Measurements from ENCODE around the gene B2M.
"Not testable (repeated sequence)": the region's sequence is repeated elsewhere in the genome, so short reads cannot be mapped to it uniquely, and the experiment has no call there.

The B2M gene

GRCh38 chr15:44726568-44727484 lies 15.5 kb downstream of the B2M start:
- DNase-seq = peak; percentile 93

- peak; percentile 73 for DNase-seq
Measured at GRCh38 chr15:44727485-44728231, 16.3 kb downstream of the B2M start.

- DNase-seq = not testable (repeated sequence)
Measured at GRCh38 chr15:44728232-44728575, 16.9 kb downstream of the B2M start.

DNA sequence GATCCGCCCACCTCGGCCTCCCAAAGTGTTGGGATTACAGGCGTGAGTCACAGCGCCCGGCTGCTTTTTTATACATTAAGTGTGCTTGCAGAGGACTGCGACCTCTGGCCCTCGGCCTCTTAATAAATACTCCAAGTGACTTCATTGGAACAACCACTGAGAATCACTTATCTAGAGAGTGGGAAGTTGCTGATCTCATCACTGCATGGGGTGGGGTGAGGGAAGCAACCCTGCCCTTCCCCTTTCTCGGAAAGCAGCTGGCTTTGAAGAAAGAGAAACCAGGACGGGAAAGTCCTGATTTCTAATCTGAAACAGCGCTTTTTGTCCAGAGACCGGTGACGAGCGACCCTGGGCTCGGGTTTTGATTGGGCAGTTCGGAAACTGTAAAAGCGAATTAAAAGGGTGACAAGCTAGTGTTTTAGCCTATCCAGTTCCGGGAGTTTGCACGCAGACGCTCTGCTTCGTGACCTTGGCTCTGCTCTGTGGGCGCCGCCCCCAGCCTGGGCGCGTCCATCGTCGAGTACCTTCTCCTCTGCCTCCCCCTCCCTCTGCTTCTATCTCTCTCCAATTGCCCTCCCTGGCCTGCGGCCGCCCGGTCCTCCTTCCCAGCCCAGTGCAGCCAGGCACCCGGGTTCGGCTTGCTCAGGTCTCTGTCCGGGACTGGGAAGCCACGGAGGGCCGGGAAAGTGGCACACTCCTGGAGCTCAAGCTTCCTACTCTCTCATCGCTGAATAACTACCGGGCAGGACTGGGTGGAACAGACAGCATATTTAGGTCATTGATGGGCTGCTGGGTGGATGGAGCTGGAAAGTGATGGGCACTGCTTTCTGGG lies 17.5 kb downstream of the B2M start:
- peak; percentile 99 for DNase-seq

DNA sequence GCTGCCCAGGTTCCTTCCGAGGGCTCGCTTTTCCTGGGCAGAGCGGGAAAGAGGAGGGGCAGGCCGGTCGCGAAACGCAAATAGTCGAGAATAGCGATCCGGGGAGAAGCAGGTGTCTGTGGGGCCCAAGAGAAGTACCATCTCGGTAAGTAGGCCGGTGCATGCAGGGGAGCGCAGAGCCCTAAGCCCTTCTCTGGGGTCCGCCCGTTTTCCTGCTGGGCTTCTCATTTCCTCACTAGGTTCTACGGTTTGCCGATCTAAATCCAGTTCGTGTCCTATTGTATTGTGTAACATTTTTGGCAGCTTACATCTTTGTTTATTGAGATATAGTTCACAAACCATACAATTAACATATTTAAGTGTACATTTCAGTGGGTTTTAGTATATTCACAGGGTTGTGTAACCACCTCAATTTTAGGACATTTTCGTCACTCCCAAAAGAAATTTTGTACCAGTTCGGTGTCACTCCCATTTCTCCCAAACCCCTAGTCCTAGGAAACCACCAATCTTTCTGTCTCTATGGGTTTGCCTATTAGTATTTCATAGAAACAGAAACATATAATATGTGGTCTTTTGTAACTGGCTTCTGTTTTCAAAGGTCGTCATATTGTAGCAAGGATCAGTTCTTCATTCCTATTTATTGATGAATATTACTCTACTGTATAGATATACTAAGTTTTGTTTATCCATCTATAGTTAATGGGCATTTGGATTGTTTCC lies 18.3 kb downstream of the B2M start:
- DNase-seq = peak; percentile 69

DNA sequence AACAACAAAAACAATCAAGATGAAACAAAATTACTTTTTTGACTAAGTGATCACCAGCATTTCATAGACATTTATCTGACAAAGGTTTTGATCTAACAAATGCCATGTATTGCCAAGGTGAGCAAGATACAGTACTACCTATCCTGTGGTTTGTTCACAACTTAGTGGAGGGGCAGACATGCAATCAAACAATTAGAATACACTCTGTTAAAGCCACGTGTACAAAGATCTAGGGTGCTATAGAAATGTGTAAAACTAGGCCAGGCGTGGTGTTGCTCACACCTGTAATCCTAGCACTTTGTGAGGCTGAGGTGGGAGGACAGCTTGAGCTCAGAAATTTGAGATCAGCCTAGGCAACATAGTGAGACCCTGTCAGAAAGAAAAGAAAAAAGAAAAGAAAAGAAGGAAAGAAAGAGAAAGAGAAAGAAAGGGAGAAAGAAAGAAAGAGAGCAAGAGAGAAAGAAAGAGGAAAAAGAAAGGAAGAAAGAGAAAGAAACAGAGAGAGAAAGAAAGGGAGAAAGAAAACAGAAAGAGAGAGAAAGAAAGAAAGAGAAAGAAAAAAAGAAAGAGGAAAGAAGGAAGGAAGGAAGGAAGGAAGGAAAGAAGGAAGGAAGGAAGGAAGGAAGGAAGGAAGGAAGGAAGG lies 23.6 kb downstream of the B2M start:
- peak; percentile 38 for DNase-seq

DNA sequence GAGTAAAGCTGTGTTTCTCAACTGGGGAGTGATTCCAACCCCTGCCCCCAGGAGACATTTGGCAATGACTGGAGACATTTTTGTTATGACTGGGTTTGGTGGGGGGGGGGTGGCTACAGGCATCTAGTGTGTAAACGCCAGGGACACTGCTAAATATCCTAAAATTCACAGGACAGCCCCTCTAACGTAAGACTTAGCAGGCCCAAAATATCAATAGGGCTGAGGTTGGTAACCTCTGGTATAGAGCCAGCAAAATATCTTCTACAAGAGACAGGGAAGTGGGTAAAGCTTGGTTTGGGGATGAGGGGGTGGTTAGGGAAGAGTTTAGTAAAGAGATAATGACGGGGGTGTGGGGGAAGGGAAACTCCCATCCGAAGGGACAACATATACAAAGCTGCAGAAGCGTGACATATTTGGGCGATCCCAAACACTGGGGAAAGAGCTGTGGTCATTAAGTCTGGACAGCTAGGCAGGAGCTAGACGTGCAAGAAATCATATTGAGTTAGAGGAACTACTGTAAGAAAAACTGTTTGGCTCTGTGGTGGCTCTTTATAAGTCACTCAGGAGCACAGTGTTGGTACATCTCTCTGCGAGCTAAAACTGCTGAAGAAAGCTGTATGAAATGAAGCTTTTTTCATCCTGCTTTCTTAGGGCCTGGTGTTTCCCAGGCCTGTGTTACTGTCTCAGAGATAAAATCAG lies 24.3 kb downstream of the B2M start:
- peak; percentile 57 for DNase-seq

DNA sequence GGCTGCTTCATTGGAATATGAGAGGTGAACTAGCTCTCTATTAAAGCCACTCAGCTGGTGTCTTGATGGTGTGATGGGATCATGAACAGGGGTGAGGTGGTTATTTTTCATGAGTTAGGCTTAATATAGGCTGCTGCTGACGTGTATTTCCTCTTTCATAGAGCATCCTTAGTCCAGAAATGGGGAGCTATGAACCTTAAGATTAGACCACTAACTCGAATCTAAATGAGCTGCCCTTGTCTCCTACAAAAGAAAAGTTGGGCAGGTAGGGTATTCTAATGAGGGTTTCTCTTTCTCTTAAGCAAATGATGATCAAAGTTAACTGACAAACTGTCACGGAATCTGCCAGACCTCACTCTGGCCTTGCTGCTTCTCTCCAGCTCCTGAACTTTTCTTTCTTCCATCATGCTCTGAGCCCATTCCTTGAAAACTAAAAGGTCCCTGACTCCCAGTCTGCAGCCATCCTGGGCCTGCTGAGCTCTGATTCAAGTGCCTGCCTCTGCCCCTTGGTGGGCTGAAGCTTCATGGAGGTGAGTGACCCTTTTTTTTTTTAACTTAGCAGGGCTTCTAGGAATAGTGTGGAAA lies 25.0 kb downstream of the B2M start, which contains the start of gene TRIM69:
Gene TRIM69, plus strand, starts transcription at position 348 of the 585 bp plus-strand sequence. Its CDS starts 177 bp downstream, at position 525.
- DNase-seq = no peak

DNA sequence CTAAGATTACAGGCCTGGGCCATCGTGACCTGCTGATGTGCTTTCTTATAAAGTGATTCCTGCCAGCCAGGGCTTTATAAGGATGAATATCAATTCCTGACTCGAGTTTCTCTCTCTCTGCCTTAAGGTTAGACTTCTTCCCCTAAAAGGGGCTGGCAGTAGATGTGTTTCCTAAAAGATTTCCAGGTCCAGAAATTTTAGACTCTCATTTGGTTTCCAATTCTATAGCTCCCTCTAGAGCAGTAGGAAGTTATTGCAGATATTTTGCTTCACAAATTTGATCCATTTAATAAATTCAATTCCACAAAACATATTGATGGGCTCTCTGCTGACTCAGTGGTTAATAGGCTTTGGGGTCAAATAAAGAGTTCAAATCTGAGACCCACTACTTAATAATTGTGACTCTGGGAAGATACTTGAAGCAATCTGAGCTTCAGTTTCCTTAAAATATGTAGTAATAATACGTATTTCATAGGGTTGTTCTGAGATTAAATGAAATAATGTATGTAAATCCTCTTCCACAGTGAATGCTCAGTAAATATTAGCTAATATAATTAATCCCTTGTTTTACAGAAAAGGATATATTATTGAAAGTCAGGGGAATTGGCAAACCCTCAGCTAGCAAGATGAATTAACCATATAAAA lies 27.1 kb downstream of the B2M start:
- peak; percentile 75 for DNase-seq

DNA sequence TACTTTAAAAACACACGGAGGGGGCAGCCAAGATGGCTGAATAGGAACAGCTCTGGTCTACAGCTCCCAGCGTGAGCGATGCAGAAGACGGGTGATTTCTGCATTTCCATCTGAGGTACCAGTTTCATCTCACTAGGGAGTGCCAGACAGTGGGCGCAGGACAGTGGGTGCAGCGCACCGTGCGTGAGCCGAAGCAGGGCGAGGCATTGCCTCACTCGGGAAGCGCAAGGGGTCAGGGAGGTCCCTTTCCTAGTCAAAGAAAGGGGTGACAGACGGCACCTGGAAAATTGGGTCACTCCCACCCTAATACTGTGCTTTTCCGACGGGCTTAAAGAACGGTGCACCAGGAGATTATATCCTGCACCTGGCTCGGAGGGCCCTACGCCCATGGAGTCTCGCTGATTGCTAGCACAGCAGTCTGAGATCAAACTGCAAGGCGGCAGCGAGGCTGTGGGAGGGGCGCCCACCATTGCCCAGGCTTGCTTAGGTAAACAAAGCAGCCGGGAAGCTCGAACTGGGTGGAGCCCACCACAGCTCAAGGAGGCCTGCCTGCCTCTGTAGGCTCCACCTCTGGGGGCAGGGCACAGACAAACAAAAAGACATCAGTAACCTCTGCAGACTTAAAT lies 28.0 kb downstream of the B2M start:
- DNase-seq = not testable (repeated sequence)

DNA sequence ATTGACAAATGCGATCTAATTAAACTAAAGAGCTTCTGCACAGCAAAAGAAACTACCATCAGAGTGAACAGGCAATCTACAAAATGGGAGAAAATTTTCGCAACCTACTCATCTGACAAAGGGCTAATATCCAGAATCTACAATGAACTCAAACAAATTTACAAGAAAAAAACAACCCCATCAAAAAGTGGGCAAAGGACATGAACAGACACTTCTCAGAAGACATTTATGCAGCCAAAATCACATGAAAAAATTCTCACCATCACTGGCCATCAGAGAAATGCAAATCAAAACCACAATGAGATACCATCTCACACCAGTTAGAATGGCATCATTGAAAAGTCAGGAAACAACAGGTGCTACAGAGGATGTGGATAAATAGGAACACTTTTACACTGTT lies 32.1 kb downstream of the B2M start:
- not testable (repeated sequence) for DNase-seq

DNA sequence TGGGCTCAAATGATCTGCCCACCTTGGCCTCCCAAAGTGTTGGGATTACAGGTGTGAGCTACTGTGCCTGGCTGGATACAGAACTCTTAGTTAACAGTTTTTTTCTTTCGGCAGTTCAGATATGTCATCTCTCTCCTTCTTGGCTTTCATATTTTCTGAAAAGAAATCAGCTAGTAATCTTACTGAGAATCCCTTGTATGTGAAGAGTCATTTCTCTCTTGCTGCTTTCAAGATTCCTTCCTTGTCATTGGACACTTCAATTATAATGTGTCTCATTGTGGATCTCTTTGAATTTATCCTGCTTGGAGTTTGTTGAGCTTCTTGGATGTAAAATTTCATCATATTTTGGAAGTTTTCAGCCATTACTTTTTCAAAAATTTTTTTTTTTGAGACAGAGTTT lies 42.0 kb downstream of the B2M start:
- no peak for DNase-seq

DNA sequence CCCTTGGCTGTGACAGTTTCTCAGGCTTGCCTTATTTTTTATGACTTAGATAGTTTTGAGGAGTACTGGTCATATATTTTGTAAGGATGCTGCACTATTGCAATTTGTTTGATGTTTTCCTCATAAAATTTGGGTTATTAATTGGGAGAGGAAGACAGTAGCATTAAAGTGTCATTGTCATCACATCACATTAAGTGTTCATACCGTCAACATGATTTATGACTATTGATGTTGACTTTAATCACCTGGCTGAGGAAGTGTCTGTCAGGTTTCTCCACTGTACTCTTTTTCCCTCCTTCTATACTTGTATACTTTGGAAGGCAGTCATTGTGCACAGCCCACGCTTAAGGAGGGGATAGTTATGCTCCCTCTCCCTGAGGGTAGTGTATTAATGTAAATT lies 51.9 kb downstream of the B2M start:
- no peak for DNase-seq

GRCh38 chr15:44763848-44764247 lies 52.5 kb downstream of the B2M start:
- no peak for DNase-seq

DNA sequence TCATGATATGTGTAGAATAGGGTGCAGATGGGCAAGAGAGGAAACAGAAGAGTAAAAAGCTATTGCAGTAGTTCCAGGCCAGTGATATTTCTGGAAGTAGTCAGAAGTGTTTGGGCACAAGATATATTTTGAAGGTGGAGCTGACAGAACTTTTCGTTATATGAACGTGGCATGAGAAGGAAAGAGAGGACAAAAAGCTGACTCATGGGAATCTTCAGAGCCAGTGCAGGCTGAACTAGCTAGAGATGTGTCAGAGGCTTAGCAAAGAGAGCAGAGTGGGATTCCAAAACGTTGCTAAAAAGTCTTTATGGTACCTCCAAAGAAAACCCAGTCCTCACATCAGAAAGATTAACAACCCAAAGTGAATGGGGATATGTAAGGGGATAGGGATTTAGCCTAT lies 53.7 kb downstream of the B2M start:
- DNase-seq = no peak

All from CD4-positive, alpha-beta T cell treated with Interleukin-10 for 1 hour (primary cell).